Measurements from ENCODE around the gene MDK.

- TF ChIP-seq TAF1 (IDR thresholded peaks at IDR 0.05; ENCODE audit: low read depth) (no peak), CREB1 (IDR thresholded peaks at IDR 0.05; ENCODE audit: low read depth) (no peak), FOXM1 (IDR thresholded peaks at IDR 0.05; ENCODE audit: borderline replicate concordance, low read depth) (no peak), EP300 (IDR thresholded peaks at IDR 0.05; ENCODE audit: borderline replicate concordance) (no peak), EGR1 (IDR thresholded peaks at IDR 0.05) (no peak), MAX (IDR thresholded peaks at IDR 0.05) (no peak), ZBTB7A (IDR thresholded peaks at IDR 0.05; ENCODE audit: low read depth) (no peak), CEBPB (IDR thresholded peaks at IDR 0.05) (no peak), REST (IDR thresholded peaks at IDR 0.05; ENCODE audit: low read depth) (no peak), NFIC (IDR thresholded peaks at IDR 0.05) (no peak), YY1 (IDR thresholded peaks at IDR 0.05; ENCODE audit: low read depth) (no peak), RAD21 (IDR thresholded peaks at IDR 0.05; ENCODE audit: low read depth) (no peak), TEAD4 (IDR thresholded peaks at IDR 0.05) (no peak), USF1 (IDR thresholded peaks at IDR 0.05) (no peak)
Measured at GRCh38 chr11:46361283-46362155, 19.9 kb upstream of the MDK start.

All from Ishikawa (cell line).